Skin epidermis (tissue), 12 donors: Measurements from ENCODE around the gene UBAC2.
A peak's percentile ranks its signal among the peaks of the same experiment; 100 is the strongest.
"Not testable (repeated sequence)": the region's sequence is repeated elsewhere in the genome, so short reads cannot be mapped to it uniquely, and the experiment has no call there.

Experiments used
- H3K27ac ChIP-seq, 21 experiments: fragments of 200-600 bp; sonication (generic) in 11 of 21; one replicate each; pipeline ENCODE4 v1.5.0; 2020; ENCODE audit warnings: mild to moderate bottlenecking in 3 of 21, inconsistent platforms in 2 of 21, moderate library complexity in 2 of 21
- H3K4me3 ChIP-seq, 7 experiments: fragments of 200-600 bp; sonication (generic) in 2 of 7; one replicate each; pipeline ENCODE4 v1.5.0; 2020; ENCODE audit warnings: inconsistent platforms in 2 of 7, mild to moderate bottlenecking in 2 of 7, moderate library complexity in 1 of 7

UBAC2 gene

GRCh38 chr13:99227909-99228688 is 27.4 kb downstream of the UBAC2 start:
- H3K4me3 ChIP-seq = no peak overlapping the region
- H3K27ac ChIP-seq = peak overlapping the region in 5 of 21 experiments; percentile 16 to 70 (median 44)

- H3K27ac ChIP-seq = peak overlapping the region in 10 of 21 experiments; percentile 6 to 70 (median 30)
Observed at GRCh38 chr13:99228737-99229691, 28.4 kb downstream of the UBAC2 start.

GRCh38 chr13:99230588-99230987 is 29.9 kb downstream of the UBAC2 start:
- not testable (repeated sequence) for H3K4me3 ChIP-seq
- H3K27ac ChIP-seq = peak overlapping the region in 2 of 21 experiments; percentile 44 to 51

More at GRCh38 chr13:99228737-99229691, 28.4 kb downstream of the UBAC2 start:
- H3K4me3 ChIP-seq = no peak overlapping the region

- Histone ChIP-seq H3K4me3 (no peak overlapping the region), H3K27ac (peak overlapping the region in 2 of 21 experiments; percentile 44 to 51)
Observed at GRCh38 chr13:99230991-99231390, 30.3 kb downstream of the UBAC2 start.

- Histone ChIP-seq H3K27ac (peak overlapping the region in 2 of 21 experiments; percentile 18 to 44), H3K4me3 (no peak overlapping the region)
Observed at GRCh38 chr13:99231721-99232120, 31.1 kb downstream of the UBAC2 start.

- H3K4me3 ChIP-seq = no peak overlapping the region
- peak overlapping the region in 13 of 21 experiments; percentile 7 to 82 (median 60) for H3K27ac ChIP-seq
Observed at GRCh38 chr13:99237981-99238662, 37.5 kb downstream of the UBAC2 start.

- Histone ChIP-seq H3K27ac (no peak overlapping the region), H3K4me3 (no peak overlapping the region)
Observed at GRCh38 chr13:99246100-99246499, 45.4 kb downstream of the UBAC2 start.

GRCh38 chr13:99249178-99249577 is 48.5 kb downstream of the UBAC2 start:
- not testable (repeated sequence) for H3K4me3 ChIP-seq, H3K27ac ChIP-seq

- not testable (repeated sequence) for H3K4me3 ChIP-seq, H3K27ac ChIP-seq
Observed at GRCh38 chr13:99249606-99250005, 49.0 kb downstream of the UBAC2 start.

GRCh38 chr13:99250982-99251825 is 50.5 kb downstream of the UBAC2 start:
- H3K4me3 ChIP-seq = no peak overlapping the region
- no peak overlapping the region for H3K27ac ChIP-seq

- Histone ChIP-seq H3K27ac (no peak overlapping the region), H3K4me3 (no peak overlapping the region)
Observed at GRCh38 chr13:99251921-99252320, 51.3 kb downstream of the UBAC2 start.

- Histone ChIP-seq H3K27ac (no peak overlapping the region), H3K4me3 (no peak overlapping the region)
Observed at GRCh38 chr13:99254830-99255229, 54.2 kb downstream of the UBAC2 start.

GRCh38 chr13:99255271-99255670 is 54.6 kb downstream of the UBAC2 start:
- Histone ChIP-seq H3K4me3 (no peak overlapping the region), H3K27ac (no peak overlapping the region)

GRCh38 chr13:99256283-99256682 is 55.6 kb downstream of the UBAC2 start:
- peak overlapping the region in 1 of 21 experiments; percentile 61 for H3K27ac ChIP-seq
- no peak overlapping the region for H3K4me3 ChIP-seq

GRCh38 chr13:99256709-99257108 is 56.1 kb downstream of the UBAC2 start:
- Histone ChIP-seq H3K27ac (peak overlapping the region in 2 of 21 experiments; percentile 20 to 61), H3K4me3 (no peak overlapping the region)

GRCh38 chr13:99257291-99257690 is 56.6 kb downstream of the UBAC2 start:
- peak overlapping the region in 1 of 7 experiments; percentile 23 for H3K4me3 ChIP-seq
- H3K27ac ChIP-seq = peak overlapping the region in 6 of 21 experiments; percentile 20 to 67 (median 40)

GRCh38 chr13:99258210-99258860 is 57.7 kb downstream of the UBAC2 start, which contains the start of gene GPR18:
GPR18 (minus strand) TSS chr13:99258379; CDS start chr13:99255872, 2,507 bp downstream.
- H3K4me3 ChIP-seq = peak within 1 kb of the TSS in 3 of 7 experiments; percentile 0 to 23 (median 3)
- peak within 1 kb of the TSS in 11 of 21 experiments; percentile 28 to 67 (median 36) for H3K27ac ChIP-seq

GRCh38 chr13:99258946-99259345 is 58.3 kb downstream of the UBAC2 start:
- Histone ChIP-seq H3K4me3 (no peak overlapping the region), H3K27ac (peak overlapping the region in 7 of 21 experiments; percentile 31 to 67 (median 59))
